NCI-H2029 (cell line): Measurements from ENCODE around the gene IFRD1.

ENCODE experiments used
- DNase-seq: peaks from one replicate; lab custom pipeline; 2025; lab: John Stamatoyannopoulos, UW

IFRD1 gene, protein sequence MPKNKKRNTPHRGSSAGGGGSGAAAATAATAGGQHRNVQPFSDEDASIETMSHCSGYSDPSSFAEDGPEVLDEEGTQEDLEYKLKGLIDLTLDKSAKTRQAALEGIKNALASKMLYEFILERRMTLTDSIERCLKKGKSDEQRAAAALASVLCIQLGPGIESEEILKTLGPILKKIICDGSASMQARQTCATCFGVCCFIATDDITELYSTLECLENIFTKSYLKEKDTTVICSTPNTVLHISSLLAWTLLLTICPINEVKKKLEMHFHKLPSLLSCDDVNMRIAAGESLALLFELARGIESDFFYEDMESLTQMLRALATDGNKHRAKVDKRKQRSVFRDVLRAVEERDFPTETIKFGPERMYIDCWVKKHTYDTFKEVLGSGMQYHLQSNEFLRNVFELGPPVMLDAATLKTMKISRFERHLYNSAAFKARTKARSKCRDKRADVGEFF

DNA sequence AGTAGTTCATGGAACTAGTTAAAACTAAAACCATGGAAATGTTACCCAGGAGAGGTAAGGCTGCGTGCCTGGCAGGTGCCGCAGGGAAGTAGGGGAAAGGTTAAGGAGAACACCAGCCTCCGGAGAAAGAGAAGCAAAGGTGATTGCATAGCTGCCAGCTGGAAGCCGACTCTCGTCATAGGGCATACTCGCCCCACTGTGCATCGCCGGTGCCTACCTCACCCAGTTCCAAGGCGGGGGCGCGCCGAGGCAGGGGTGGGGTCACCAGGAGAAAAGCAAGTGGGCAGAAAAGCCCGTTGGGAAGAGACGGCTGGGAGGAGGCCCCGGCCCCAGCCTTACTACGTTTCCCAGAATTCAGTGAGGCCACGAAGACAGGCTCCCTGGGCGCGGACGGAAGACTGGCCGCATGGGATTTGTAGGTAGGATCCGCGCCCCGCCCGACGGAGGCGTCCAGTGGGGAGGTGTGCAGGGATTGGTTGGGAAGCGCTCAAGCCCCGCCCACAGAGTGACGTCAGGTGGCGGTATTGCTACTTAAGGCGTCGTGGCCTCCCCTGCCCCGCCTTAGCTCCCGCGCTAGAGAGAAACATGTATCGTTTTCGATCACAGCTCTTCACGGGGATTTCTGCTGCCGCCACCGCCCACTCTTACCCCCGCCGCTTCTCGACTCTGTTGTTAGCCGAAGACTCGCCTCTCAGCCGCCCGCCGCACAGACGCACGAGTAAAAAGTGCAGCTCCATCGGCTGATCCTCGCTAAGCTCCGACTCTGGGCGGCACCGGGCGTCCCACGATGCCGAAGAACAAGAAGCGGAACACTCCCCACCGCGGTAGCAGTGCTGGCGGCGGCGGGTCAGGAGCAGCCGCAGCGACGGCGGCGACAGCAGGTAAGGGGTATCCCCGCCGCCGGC, at the start of gene IFRD1:
Gene IFRD1, plus strand, starts transcription at position 559 of the 905 bp plus-strand sequence. Its CDS starts 229 bp downstream, at position 788.
- peak; percentile 97 for DNase-seq

DNA sequence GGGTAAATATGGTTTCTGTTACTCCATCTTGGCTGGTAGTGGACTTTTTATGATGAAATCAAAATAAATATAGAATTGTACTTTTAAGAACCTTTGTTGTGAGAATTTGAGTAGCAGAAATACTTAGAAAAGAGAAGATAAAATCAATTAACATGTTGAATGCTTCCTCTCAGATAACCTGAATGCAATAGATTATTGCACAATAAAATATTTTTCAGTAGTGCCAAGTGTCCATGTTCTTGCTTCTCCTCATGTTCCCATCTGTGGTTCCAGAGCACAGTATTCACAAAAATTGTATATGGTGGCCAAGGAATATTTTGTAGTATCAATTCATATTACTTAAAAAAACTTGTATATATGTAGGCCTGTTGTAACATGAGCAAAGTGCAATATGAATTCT, 45.9 kb upstream of the IFRD1 start:
- DNase-seq, result no peak

DNA sequence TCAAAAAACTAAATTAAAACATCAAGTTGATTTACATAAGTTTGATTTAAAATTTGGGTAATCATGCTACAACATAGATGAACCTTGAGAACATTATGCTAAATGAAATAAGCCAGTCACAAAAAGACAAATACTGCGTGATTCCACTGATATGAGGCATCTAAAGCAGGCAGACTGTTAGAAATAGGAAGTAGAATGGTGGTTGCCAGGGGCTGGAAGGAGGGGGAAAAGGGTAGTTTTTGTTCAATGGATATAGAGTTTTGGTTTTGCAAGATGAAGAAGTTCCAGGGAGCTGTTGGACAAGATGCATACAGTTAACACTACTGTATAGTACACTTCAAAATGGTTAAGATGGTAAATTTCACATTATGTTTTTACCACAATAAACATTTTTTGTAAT, 45.0 kb upstream of the IFRD1 start:
- DNase-seq, result no peak

DNA sequence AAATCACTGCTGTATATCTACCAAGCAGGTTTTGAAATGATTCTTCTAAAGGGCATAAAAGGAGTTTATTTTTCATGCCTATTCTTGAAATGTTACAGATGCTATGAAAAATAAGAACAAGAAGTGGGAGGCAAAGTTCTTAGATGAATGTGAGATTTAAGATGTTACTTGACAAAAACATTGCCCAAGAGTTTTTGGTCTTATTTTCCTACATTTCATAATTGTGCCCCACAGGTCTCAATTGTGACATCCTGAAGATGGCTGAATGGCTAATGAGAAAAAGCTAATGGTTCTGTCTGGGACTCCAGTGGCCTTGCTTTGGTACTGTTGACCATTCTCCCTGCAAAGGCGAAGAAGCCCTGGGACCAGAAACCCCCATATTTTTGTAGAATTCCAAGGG, 43.0 kb upstream of the IFRD1 start:
- DNase-seq, result no peak

GRCh38 chr7:112410092-112410491, 40.2 kb upstream of the IFRD1 start:
- DNase-seq, result no peak

GRCh38 chr7:112411186-112411795, 39.0 kb upstream of the IFRD1 start:
- DNase-seq, result no peak

GRCh38 chr7:112414855-112415490, 35.3 kb upstream of the IFRD1 start:
- DNase-seq, result peak; percentile 4

DNA sequence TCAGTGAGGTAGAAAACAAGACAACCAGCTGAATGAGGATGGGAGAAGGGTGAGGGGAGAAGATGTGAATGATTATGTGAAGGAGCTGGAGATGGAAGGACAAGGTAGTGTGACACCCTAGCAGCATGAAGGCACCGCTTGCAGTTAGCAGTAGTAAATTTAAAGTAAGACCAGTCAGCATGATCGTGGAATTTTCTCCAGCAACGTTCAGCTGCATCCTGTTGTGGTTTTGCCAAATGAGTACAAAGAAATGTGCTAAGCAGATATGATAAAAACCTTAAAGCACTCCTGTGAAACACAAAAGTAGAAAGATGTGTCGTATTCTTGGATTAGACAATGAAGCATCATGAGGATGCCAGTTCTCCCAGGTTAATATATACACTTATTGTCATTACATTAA, 34.1 kb upstream of the IFRD1 start:
- no peak for DNase-seq

DNA sequence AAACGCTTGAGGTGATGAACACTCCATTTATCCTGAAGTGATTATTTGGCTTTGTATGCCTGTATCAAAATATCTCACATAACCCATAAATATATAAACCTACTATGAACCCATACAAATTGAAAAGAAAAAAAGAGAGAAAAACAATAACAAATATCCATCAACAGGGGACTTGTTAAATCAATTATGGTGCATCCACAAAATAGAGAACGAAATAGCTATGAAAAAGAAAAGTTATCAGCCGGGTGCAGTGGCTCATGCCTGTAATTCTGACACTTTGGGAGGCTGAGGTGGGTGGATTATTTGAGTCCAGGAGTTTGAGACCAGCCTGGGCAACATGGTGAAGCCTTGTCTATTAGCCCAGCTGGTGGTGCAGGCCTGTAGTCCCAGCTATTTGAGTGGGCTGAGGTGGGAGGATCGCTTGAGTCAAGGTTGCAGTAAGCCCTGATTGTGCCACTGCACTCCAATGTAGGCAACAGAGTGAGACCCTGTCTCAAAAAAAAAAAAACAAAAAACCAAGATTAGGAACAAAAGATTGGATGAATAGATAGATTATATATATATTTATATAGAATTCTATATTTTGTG, 30.6 kb upstream of the IFRD1 start:
- no peak for DNase-seq

GRCh38 chr7:112420236-112420861, 29.9 kb upstream of the IFRD1 start:
- no peak for DNase-seq

DNA sequence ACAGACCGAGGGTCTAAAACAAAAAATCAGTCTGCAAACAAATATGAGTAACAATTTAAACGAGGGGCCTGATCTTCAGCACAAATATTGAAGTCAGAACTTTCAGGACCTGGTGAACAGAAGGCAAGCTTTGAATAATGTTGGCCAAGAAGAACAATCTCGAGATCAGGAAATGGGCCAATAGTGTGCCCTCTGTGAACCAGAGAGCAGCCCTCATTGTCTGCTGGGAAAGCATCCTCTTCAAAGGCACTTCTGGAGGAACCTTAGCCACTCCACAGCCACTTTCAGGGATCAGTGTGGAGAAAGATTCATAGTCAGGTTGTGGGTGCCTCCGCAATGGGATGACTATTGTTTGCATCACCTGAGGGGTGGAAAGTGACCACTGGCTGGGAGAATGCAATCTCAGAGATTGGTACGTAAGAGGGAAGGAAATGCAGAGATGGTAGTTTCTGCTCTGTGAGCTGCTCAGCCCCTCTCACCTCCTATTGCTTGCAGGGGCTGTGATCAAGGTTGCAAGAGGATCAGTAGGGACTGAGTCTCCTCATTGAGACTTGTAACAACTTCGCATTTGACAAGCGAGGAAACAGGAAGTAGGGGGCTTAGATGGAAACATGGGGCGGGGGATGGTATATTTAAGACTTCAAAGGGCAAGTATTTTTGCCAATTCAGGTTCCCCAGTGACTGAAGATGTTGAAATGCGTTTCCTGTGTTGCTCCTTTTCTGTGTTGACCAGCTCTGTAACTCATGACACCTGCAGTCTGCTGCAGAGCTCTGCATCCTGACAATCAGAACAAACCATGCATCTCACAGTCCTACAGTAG, 28.4 kb upstream of the IFRD1 start:
- DNase-seq, result no peak

DNA sequence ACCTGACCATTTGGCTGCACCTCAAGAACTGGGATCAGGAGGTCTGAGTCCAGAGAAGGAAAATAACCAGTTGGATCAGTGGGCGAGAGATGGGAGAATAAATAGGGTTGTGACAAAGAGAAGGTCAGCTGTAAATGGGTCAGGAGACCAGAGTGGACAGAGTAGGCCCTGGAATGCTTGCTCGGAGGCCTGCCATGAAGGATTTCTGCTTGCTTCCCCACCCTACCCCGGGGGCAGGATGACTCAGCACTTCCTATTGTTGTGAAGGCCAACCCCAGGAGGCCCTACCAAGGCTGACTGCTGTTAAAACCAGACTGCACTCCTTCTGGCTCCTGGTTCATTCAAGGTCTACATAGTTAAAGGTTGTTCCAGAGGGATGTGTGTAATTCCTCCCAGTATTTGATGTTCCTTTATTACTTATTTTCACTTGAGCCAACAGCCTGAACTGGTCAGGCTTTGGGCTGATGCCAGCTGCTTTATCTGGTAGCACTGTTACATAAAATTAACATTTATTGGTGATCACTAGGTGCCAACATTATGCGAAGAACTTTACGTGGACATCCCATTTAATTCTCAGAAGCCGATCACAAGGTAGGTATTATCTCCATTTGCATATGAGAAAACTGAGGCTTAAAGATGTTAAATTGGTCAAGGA, 27.3 kb upstream of the IFRD1 start:
- peak; percentile 5 for DNase-seq

- DNase-seq, result no peak
These were observed 26.3 kb upstream of the IFRD1 start for GRCh38 chr7:112423987-112424386.

- DNase-seq, result no peak
These were observed 22.3 kb upstream of the IFRD1 start for GRCh38 chr7:112427984-112428383.

DNA sequence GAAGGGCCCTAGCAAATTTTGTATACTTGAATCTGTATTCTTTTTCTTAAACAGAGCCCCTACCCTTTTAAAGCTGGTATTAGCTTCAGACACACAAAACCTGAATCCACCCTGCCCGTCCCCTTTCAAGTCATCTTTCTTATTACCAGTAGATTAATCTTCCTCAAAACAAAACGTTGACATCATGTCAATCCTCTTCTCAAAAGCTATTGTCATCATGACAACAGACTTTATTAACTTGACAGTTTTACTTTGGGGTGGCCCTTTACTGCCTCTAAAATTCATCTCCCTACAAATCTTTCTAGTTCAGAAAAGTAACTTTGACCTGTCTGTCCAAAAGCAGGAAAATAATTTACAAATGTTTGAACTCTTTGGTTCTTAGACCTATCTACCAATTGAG, 21.5 kb upstream of the IFRD1 start:
- no peak for DNase-seq

DNA sequence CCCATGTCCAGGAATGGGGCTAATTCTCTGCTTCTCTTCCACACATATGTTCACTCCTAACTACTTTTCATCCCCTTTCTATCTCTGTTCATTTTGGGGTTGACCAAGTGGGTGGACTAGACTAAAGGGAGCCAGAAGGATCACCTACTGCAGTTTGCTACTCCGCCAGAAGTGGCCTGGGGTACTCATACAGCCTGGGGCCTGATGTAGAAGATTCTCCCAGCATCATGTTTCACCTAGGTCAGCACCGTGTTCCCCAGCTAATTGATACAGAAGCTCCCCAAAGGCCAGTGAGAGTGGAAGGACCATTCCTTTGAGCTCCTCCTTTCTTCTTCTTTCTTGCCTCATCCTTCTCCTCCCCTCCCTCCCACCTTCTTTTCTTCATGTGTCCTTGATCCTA, 19.6 kb upstream of the IFRD1 start:
- DNase-seq, result no peak

GRCh38 chr7:112431803-112432202, 18.5 kb upstream of the IFRD1 start:
- DNase-seq, result no peak

DNA sequence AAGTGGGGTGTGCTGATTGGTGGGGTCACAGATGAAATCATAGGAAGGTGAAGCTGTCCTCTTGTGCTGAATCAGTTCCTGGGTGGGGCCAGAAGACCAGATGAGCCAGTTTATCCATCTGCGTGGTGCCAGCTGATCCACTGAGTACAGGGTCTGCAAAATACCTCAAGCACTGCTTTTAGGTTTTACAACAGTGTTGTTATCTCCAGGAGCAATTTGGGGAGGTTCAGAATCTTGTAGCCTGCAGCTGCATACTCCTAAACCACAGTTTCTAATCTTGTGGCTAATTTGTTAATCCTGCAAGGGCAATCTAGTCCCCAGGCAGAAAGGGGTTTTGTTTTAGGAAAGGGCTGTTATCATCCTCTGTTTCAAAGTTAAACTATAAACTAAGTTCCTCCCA, 17.0 kb upstream of the IFRD1 start:
- DNase-seq, result no peak

- DNase-seq, result no peak
These were observed 13.2 kb upstream of the IFRD1 start for GRCh38 chr7:112437072-112437471.

- no peak for DNase-seq
These were observed 10.8 kb upstream of the IFRD1 start for GRCh38 chr7:112439476-112439875.
